ENCODE results near the gene TMEM53.
A peak's percentile ranks its signal among the peaks of the same experiment; 100 is the strongest.
"Not testable (repeated sequence)": the region's sequence is repeated elsewhere in the genome, so short reads cannot be mapped to it uniquely, and the experiment has no call there.

The TMEM53 gene

GRCh38 chr1:44674113-44675000 is at the start of gene TMEM53, which contains the start of gene ARMH1:
Gene TMEM53, minus strand, starts transcription at chr1:44674481. Its CDS starts 90 bp downstream, at chr1:44674391.
Gene ARMH1, plus strand, starts transcription at chr1:44674714. Its CDS starts 14,984 bp downstream, at chr1:44689698.
- DNase-seq, result peak; percentile 98

GRCh38 chr1:44723496-44724295 is 49.4 kb upstream of the TMEM53 start:
- no peak for DNase-seq

GRCh38 chr1:44723064-44723463 is 48.8 kb upstream of the TMEM53 start:
- no peak for DNase-seq

GRCh38 chr1:44721485-44722361 is 47.4 kb upstream of the TMEM53 start:
- peak; percentile 74 for DNase-seq

- DNase-seq, result no peak
These were observed 46.0 kb upstream of the TMEM53 start for GRCh38 chr1:44720281-44720680.

GRCh38 chr1:44719318-44719717 is 45.0 kb upstream of the TMEM53 start:
- DNase-seq, result no peak

GRCh38 chr1:44718091-44718490 is 43.8 kb upstream of the TMEM53 start:
- no peak for DNase-seq

GRCh38 chr1:44717653-44718052 is 43.4 kb upstream of the TMEM53 start:
- DNase-seq, result no peak

- DNase-seq, result no peak
These were observed 42.9 kb upstream of the TMEM53 start for GRCh38 chr1:44717156-44717555.

GRCh38 chr1:44714944-44715571 is 40.8 kb upstream of the TMEM53 start:
- peak; percentile 58 for DNase-seq

GRCh38 chr1:44714532-44714931 is 40.3 kb upstream of the TMEM53 start:
- no peak for DNase-seq

- no peak for DNase-seq
These were observed 39.1 kb upstream of the TMEM53 start for GRCh38 chr1:44713321-44713781.

GRCh38 chr1:44707959-44708831 is 33.9 kb upstream of the TMEM53 start:
- DNase-seq, result no peak

GRCh38 chr1:44707112-44707881 is 33.0 kb upstream of the TMEM53 start:
- no peak for DNase-seq

GRCh38 chr1:44705938-44706337 is 31.7 kb upstream of the TMEM53 start:
- no peak for DNase-seq

GRCh38 chr1:44705470-44705869 is 31.2 kb upstream of the TMEM53 start:
- DNase-seq, result no peak

GRCh38 chr1:44701141-44701573 is 26.9 kb upstream of the TMEM53 start:
- no peak for DNase-seq

GRCh38 chr1:44700573-44700972 is 26.3 kb upstream of the TMEM53 start:
- DNase-seq, result no peak

- DNase-seq, result not testable (repeated sequence)
These were observed 25.1 kb upstream of the TMEM53 start for GRCh38 chr1:44699375-44699774.

- no peak for DNase-seq
These were observed 23.9 kb upstream of the TMEM53 start for GRCh38 chr1:44698138-44698537.

Measured in NCI-H748 treated with DMSO at 0.1 percent for 48 hours (cell line).